ENCODE results near the gene NTSR1.

The NTSR1 gene

DNA sequence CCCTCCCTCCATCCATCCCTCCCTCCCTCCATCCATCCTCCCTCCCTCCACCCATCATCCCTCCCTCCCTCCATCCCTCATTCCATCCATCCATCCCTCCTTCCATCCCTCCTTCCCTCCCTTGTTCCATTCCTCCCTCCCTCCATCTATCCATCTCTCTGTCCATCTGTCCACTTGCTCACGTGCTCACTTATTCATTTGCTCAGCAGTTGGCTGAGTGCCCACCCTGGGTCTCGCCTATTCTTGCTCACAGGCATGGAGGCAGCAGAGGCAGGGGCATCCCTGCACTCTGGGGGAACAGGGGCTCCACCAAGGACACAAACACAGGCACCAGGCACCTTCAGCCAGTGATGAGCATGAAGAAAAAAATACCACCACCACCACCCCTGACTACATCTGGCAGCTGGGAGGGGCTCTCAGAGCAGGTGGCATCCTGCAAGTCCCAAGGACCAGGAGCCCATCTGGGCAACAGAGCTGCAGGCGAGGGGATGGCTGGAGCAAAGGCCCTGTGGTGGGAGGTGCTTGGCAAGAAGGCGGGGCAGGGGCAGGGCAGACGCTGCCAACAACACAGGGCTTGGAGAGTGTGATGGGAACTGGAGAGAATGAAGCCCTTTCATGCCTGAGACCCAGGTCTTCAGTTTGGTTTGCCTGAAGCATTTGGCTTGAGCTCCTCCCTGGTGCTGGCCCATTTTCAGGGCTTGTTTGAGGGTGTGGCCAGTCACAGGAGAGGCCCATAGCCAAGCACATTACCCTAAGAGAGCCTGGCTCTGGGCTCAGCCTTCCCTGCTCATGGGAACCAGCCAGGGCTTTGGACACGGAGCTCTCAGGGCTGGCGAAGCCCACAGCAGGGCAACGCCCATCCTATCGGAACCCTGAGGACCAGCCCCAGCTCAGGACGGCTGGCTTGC, 47.4 kb downstream of the NTSR1 start:
- DNase-seq (ENCODE audit: low read depth, low spot score) = no peak

DNA sequence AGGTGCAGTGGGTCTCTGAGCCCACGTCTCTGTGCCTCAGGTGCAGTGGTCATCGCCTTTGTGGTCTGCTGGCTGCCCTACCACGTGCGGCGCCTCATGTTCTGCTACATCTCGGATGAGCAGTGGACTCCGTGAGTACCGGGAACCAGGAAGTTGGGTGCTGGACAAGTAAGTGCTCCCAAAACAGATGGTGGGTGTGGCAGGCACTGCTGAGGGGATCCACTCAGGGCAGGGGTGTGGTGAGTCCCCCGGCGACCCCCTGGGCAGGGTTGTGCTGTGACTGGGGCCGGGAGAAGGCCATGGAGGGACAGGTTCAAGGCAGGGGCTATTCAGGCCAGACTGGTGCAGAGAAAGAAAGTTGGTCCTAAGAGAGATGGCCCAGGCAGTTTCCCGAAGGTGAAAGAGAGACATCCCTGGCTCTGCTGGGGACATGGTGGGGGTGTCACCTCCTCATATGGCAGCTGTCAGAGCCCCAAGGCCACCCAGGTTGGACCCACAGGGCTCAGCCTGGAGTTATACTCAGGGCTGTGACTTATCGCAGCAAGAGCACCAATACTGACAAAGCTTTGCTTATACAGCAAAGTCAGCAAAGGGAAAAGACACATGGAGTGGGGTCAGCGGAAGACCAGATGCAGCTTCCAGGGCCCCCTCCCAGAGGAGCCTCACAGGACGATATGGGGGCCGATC, 49.7 kb downstream of the NTSR1 start:
- no peak for DNase-seq (ENCODE audit: low read depth, low spot score)

DNA sequence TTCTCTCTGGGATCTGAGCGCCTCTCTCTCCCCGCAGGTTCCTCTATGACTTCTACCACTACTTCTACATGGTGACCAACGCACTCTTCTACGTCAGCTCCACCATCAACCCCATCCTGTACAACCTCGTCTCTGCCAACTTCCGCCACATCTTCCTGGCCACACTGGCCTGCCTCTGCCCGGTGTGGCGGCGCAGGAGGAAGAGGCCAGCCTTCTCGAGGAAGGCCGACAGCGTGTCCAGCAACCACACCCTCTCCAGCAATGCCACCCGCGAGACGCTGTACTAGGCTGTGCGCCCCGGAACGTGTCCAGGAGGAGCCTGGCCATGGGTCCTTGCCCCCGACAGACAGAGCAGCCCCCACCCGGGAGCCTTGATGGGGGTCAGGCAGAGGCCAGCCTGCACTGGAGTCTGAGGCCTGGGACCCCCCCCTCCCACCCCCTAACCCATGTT, 51.4 kb downstream of the NTSR1 start:
- DNase-seq (ENCODE audit: low read depth, low spot score) = no peak

DNA sequence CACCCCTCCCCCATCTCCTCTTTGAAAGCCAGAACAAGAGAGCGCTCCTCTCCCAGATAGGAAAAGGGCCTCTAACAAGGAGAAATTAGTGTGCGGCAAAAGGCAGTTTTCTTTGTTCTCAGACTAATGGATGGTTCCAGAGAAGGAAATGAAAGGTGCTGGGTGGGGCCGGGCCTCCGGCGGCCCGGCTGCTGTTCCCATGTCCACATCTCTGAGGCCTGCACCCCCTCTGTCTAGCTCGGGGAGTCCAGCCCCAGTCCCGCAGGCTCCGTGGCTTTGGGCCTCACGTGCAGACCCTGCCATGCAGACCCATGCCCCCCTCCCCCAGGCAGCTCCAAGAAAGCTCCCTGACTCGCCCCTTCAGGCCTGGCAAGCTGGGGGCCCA, 51.8 kb downstream of the NTSR1 start:
- no peak for DNase-seq (ENCODE audit: low read depth, low spot score)

DNA sequence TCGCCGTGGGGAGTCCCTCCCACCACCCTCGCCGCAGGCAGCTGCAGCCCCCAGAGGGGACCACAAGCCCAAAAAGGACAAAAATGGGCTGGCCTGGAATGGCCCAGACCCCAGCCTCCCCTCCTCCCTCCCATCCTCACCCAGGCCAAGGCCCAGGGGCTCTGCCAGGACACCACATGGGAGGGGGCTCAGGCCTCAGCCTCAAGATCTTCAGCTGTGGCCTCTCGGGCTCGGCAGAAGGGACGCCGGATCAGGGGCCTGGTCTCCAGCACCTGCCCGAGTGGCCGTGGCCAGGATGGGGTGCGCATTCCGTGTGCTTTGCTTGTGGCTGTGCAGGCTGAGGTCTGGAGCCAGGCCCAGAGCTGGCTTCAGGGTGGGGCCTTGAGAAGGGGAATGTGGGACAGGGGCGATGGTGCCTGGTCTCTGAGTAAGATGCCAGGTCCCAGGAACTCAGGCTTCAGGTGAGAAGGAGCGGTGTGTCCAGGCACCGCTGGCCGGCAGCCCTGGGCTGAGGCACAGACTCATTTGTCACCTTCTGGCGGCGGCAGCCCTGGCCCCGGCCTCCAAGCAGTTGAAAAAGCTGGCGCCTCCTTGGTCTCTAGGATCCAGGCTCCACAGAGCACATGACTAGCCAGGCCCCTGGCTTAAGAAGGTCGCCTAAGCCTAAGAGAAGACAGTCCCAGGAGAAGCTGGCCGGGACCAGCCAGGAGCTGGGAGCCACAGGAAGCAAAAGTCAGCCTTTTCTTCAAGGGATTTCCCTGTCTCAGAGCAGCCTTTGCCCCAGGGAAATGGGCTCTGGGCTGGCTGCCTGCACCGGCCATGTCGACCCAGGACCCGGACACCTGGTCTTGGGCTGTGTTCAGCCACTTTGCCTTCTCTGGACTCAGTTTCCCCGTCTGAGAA, 52.5 kb downstream of the NTSR1 start:
- DNase-seq (ENCODE audit: low read depth, low spot score) = peak; percentile 38

DNA sequence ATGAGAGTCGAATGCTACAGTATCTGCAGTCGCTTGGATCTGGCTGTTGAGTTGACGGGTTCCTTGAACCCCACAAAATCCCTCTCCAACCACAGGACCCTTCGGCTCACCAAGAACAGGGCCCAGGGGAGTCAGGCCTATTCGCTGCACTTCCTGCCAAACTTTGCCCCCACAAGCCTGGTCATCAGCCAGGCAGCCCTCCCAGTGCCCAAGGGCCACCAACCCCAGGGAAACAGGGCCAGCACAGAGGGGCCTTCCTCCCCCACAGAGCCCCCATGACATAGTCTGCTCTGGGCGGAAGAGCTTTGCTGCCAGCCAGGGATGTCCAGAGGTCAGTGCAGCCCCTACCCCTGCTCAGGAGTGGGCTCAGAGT, 53.1 kb downstream of the NTSR1 start:
- no peak for DNase-seq (ENCODE audit: low read depth, low spot score)

DNA sequence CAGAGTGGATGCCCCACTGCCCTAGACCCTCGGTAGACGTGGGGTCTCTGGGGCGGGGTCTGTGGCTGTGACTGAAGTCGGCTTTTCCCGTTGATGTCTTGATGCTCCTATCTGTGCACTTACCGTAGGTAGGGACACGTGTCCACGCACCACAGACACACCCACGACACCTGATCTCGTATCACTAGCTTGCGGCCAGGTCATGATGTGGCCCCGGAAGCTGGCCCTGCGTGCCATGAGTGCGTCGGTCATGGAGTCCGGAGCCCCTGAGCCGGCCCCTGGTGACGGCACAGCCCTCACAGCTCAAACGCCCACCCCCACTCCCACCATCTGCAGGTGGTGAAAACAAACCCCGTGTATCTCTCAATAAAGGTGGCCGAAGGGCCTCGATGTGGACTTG, 53.7 kb downstream of the NTSR1 start:
- no peak for DNase-seq (ENCODE audit: low read depth, low spot score)

DNA sequence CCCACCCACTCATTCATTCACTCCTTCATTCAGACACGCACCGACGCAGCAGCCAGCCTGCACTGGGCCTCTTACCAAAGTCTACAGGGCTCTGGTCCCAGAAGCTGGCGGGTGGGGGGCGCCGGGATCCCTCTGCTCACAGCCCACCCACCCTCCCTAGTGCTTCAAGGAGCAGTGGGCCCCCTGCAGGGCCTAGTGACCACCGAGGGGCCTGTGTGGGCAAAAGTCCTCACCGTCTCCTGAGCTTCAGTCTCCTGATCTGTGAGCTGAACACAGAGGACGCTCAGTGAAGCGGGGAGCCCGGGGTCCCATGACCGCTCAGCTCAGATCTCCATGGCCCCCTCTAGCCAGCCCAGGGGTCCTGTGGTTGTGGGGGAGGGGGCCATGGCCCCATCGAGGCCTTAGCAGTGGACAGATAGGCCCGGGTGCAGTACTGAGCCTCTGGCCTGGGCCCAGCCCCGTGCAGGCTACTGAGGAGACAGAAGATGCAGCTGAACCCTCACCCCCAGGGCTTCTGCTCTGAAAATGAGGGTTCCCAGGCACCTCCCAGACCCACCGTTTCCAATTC, 54.2 kb downstream of the NTSR1 start:
- DNase-seq (ENCODE audit: low read depth, low spot score) = no peak

DNA sequence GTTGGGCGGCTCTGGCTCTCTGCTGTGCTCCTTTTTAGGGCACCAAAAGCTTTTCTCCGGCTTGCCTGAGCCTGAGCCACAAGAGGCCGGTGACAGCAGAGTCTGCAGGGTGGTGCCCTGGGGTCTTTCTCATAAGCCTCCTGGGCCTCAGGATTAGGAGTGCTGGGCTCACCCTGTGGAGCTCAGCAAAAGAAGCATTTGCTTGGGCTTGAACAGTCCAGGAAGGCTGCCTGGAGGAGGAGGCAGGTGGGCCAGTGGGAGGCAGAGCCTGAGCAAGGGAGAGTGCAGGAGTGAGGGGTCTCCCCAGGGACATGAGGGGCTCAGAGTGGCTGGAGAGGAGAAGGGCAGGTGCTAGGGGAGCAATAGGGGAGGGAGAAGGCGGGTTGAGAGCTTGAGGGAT, 54.8 kb downstream of the NTSR1 start:
- no peak for DNase-seq (ENCODE audit: low read depth, low spot score)

DNA sequence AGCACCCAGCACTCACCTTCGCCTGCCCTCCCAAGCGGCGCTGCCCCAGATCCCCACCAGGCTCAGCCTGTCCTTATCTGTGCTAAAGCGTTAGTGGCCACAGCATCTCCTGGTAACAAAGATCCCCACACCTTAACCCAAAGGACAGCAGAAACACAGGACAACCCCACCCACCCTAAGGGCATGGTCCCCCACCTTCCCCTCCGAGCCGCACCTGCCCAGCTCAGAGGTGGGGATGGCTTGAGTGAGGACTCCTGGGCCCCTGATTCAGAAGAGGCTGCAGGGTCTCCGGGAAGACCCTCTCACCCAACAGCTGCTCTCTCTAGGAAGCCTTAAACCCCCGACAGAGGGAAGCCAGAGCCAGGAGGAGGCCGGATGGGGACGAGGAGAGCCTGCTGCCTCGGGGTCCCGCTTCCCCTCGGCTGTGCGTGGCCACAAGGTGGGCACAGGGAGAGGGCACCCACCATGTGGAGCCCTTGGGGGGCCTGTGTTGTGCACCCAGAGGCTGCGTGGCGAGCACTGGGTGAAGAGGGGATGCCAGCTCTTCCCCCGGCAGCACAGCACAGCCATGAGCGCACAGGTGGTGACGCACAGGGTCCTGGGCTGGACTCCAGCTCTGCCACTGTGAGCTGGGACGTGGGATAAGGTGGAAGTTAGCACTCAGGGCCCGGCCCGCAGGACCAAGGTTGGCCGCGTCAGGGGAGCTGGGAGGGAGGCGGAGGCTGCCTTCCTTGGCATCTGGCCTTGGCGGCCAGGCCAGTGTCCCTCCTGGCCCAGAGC, 55.7 kb downstream of the NTSR1 start:
- no peak for DNase-seq (ENCODE audit: low read depth, low spot score)

DNA sequence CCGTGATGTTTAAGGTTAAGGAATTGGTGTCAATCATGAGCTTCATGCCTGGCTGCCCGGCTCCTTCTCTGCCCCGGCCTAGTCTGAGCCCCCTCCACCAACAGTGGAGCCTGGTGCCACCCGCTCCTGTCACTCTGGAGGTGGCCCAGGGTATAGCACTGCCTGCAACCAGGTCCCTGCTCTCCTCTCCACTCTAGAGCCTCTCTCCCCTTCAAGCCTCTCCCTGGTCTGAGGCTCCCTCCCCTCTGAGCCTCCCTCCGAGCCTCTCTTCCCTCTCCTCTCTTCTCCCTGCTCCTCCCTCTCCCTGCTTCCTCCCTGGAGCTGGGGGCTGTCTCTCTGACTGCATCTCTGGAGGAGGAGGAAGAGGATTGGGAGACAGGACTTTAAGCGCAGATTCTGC, 56.4 kb downstream of the NTSR1 start:
- DNase-seq (ENCODE audit: low read depth, low spot score) = no peak

DNA sequence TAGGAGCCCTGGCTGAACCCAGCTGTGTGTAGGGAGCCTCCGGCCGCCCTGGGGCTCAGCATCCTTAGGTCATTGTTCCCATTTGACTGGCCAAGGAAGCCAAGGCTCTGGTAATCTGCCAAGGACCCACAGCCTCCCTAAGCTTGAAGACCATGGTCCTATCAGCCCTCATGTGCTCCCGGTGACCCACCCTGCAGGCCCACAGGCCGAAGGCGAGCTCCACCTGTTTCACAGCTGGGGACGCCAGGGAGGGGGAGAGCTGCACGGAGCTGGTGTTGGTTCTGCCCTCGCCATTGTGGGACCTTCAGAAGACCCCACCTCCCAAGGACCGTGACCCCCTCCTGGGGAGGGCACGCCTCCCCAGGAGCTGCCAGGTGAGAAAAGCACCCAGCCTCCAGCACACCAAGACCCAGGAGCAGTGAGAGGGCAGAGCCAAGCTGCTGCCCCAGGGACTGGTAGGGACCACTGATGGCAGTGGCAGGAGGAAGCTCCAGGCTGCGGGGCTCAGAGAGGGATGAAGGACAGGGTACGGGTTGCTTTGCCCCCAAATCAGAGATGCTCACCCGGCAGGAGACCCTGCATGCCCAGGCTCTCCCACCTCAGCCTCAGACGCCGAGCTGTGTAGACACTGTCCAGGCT, 56.9 kb downstream of the NTSR1 start:
- DNase-seq (ENCODE audit: low read depth, low spot score) = no peak

DNA sequence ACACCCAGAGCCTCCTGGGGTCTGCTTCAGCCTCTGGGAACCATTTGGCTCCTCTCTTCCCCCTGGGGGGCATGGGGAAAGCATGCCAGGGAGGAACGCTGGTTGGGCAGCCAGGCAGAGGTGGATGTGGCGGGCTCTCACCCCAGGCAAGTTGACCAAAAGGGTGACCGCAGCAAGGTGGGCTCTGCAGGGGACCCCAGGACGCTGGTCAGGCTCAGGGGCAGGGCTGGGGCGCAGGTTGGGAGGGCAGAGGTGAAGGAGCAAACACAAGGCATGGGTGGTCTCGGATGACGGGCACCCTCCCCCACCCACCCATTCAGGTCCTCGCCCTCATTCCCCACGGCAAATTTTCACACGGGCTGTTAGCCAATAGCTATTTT, 57.4 kb downstream of the NTSR1 start:
- DNase-seq (ENCODE audit: low read depth, low spot score) = no peak

DNA sequence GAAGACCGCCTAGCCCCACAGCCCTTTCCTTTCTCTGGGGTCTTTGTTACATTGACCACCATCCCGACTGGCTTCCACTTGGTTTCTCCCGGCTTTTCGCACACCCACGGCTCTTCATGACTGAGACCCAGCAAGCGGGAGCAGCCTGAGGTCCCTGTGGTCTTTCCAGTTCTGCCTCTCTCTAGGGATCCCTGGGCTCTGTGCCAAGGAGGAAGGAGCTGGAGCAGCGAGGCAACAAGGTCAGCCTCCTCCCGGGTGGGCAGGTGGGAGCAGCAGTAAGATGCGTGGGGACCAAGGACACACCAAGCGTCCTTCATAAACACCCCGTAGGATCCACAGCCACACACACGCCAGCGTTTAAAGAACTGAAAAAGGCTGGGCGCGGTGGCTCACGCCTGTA, 58.1 kb downstream of the NTSR1 start:
- DNase-seq (ENCODE audit: low read depth, low spot score) = no peak

DNA sequence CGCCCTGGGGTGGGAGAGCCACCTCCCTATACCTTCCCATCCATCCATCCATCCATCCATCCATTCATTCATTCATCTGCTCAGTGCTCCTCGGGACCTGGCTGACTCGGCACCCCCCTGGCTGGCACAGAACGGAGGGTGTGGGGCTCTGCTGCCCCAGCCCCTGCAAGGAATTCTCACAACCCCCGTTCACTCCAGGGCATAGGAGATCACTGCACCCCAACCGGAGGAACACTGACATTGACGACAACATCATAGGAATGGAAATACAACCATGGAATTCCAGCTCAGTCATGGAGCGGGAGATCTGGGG, 59.6 kb downstream of the NTSR1 start:
- DNase-seq (ENCODE audit: low read depth, low spot score) = no peak

DNA sequence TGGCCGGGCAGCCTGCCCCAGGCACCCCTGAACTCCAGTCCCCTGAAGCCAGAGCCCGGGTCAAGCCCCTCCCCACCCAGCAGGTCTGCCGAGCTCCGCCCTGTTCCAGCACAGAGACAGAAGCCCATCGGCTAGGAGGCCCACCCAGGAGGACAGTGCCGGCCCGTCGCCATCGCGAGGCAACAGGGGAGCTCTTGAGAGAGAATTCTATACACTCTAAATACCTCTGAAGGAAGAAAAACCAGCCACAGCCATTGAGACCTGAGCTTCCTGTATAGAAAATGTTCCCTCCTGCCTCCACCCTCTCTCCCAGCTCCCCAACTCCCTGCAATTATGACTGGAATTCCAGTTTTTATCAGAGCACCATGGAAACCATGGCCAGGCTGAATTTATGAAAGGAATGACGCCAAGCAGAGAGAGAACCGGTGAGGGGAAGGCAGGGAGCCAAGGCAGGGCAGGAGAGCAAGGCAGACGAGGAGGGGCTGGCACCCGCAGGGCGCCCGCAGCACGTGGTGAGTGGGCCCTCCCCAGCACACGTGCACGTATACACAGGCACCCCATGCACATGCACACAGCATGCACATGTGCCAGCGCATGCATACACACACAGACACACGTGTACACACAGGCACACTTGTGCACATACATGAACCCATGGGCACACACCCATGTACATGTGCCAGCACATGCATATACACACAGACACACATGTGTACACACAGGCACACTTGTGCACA, 60.1 kb downstream of the NTSR1 start:
- no peak for DNase-seq (ENCODE audit: low read depth, low spot score)

DNA sequence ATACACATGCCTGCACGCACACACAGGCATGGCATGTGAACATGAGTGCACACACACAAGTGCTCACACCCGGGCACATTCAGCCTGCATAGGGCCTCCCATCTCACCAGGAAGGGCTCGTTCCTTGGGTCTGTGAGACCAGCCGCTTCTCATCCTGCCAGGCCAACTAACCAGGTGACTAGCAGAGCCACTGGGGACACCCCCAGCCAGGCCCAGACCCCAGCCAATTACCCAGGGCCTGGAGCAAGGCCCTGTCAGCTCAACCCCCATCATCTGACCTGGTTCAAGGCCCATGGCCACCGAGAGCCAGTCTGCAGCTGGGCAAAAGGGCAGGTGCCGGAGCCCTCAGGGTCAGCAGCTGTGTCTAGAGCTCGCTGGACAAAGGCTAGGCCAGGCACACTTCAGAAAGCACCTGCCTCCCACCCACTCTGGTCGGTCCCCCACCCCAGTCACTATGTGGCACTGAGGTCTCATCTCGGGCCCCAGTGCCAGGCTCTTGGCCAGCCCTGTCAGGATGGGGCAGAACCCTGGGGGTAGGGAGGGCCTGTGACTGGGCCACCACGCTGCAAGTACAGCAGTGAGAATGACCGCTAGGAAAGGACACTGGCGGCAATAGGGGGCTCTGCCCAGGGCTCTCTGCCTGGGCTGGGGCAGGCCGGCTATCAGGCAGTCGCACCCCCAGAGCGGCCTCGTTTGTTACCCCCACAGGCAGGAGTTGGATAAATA, 60.9 kb downstream of the NTSR1 start:
- no peak for DNase-seq (ENCODE audit: low read depth, low spot score)

DNA sequence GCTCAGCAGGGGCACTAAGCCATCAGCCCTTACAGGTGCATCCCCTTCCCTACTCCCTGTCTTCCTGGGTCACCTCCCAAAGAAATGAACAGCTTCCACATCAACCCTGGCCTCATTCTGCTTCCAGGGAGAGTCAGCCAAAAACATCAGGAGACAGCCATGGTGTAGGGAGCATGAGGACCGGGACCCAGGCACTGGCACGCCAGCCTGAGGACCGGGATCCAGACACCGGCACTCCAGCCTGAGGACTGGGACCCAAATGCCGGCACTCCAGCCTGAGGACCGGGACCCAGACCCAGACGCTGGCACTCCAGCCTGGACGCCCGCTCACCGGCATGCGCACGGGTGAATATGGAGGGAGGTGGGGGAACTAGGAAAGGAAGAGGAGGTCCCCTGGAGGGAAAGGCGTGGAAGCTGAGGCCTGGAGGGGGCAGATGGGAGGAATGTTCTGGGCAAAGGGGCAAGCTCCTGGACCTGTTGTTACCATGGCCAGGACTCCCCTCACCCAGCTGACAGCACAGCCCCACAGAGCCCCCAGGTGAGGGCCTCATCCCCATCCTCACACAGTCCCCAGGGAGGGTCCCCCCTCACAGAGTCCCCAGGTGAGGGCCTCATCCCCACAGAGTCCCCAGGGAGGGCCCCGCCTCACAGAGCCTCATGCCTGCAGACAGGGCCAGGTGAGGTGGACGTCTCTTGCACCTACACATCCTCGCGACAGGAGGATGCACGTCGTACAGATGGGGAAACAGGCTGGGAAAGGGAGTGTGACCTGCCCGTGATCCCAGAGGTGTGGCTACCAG, 61.7 kb downstream of the NTSR1 start:
- no peak for DNase-seq (ENCODE audit: low read depth, low spot score)

DNA sequence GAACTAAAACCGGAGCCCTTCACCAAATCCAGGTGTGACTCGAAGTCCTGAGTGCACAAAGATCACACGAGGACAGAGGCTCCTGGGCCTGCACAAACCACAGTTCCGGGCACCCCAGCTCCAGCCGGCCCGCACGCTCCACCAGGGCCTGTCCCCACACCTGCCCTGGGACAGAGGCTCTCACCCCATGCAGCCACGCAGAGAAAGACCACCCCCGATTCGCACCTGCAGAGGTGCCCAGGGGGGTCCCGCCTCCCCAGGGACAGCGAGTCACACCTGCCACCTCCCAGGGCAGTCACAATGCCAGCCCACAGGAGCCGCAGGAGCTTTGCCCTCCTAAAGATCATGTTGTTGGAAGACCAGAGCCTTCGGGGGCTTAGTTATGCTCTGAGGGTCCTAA, 62.3 kb downstream of the NTSR1 start:
- no peak for DNase-seq (ENCODE audit: low read depth, low spot score)

All from ELF-1 (cell line).